GM18498 (cell line): ENCODE data around the gene RAB36.

Experiments
- ATAC-seq: cut with Tn5 transposase; IDR thresholded peaks from one replicate; pipeline ENCODE4 v1.9.1; 2021; ENCODE audit warnings: mild to moderate bottlenecking, moderate library complexity; ENCODE audit not compliant: unreplicated experiment

The RAB36 gene, protein sequence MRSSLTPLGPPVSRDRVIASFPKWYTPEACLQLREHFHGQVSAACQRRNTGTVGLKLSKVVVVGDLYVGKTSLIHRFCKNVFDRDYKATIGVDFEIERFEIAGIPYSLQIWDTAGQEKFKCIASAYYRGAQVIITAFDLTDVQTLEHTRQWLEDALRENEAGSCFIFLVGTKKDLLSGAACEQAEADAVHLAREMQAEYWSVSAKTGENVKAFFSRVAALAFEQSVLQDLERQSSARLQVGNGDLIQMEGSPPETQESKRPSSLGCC

DNA sequence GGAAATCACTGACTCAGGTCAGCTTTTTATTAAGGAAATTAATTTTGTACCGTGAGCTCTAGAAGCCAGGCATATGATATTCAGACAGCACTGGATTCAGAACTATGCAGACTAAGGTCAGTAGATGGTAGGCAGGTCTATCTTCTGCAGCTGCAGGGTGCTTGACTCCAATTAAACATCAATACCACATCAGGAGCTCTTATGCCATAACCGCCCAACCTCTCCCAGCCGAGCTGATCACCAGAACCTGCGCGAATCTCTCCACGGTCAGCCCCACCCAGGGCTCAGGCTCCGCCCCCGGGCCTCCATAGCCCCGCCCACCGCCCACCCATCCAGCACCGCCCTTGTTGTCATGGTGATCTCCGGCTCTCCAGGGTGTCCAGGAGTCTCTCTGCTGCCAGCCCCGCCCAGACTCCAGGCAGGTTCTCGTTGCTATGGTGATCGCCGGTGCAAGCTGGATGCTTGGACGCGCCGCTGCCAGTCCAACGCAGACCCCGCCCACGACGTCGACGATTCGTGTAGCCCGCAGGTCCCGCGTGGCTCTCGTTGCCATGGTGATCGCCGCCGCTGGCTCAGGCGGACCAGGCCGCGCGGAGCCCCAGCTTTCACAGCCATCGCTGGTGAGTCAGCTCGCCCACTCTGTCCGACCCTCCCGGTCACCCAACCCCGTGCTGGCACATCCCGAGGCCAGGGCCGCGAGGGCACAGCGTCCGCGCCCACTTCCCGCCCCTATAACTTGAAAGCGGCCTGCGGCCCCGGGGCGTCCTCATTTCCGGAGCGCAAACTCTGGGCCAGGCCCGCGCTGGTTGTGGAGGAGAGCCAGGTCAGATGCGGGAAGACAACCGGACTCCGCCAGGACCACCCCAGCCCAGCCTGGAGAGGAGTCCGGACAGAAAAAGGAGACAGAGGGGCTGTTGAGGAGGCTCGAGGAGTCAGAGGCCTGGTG is at the start of gene RAB36:
Gene RAB36, plus strand, starts transcription at position 546 of the 946 bp plus-strand sequence. CDS start 1,140 bp downstream, outside the sequence.
- peak; percentile 56 for ATAC-seq

DNA sequence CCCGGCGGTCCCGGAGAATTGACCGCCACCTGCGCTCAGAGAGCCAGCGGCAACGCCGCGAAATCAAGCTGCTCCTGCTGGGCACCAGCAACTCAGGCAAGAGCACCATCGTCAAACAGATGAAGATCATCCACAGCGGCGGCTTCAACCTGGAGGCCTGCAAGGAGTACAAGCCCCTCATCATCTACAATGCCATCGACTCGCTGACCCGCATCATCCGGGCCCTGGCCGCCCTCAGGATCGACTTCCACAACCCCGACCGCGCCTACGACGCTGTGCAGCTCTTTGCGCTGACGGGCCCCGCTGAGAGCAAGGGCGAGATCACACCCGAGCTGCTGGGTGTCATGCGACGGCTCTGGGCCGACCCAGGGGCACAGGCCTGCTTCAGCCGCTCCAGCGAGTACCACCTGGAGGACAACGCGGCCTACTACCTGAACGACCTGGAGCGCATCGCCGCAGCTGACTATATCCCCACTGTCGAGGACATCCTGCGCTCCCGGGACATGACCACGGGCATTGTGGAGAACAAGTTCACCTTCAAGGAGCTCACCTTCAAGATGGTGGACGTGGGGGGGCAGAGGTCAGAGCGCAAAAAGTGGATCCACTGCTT is 49.4 kb upstream of the RAB36 start:
- ATAC-seq, result no peak

DNA sequence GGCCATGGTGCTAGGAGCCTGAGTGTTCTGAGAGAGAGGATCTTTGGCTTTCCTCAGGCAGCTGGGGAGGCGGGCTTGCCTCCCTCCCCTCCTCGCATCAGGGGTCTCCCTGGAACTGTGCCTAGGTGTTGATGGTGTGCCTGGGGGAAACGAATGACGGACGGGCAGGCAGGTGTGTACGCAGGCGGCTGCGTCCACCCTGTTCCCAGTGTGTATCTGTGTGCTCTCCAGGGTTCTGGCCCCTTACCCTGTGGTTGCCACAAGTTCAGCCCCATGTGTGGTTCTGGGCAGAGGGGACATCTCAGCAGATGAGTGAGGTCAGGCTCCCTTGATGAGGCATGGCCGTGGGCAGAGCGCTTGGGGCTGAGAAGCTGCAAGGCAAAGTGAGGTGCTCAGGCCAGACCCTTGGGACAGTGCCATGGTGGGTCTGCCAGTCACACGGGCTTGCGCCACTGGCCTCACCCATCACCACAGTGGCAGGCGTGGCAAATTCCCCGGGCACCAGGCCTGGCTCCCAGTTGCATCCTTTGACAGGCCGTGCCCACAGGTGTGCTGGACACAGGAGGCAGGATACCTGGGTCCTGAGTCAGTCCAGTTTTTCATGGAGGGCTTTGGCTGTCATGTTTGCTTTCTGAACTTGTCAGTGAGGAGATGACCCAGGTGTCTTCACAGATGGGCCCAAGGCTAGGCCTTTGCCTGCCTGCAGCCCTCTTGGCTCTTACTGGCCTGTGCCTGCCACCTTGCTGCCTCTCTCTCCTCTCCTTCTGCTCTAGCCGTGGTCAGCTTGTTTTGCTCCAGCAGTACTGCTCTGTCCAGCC is 47.7 kb upstream of the RAB36 start:
- ATAC-seq, result no peak

DNA sequence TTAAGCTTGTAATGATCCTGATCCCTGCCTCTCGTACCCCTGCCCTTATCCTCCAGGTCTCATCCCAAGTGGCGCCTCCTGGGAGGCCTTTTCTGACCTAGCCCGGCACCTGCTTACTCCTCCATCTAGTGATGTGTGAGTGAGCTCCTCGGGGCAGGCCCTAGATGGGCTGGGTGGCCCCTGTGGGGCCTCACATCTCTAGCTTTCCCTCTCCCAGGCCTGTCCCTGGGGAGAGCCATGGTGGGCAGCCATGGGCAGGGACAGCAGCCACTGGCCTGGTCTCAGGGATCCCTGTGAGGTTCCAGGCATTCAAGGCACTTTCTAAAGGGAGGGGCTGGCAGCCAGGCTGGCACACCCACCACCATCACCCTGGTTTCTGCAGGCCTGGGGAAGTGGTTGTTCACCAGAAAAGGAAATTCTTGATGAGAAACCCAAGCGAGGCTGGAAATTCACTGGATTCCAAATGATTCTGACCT is 47.0 kb upstream of the RAB36 start:
- no peak for ATAC-seq

DNA sequence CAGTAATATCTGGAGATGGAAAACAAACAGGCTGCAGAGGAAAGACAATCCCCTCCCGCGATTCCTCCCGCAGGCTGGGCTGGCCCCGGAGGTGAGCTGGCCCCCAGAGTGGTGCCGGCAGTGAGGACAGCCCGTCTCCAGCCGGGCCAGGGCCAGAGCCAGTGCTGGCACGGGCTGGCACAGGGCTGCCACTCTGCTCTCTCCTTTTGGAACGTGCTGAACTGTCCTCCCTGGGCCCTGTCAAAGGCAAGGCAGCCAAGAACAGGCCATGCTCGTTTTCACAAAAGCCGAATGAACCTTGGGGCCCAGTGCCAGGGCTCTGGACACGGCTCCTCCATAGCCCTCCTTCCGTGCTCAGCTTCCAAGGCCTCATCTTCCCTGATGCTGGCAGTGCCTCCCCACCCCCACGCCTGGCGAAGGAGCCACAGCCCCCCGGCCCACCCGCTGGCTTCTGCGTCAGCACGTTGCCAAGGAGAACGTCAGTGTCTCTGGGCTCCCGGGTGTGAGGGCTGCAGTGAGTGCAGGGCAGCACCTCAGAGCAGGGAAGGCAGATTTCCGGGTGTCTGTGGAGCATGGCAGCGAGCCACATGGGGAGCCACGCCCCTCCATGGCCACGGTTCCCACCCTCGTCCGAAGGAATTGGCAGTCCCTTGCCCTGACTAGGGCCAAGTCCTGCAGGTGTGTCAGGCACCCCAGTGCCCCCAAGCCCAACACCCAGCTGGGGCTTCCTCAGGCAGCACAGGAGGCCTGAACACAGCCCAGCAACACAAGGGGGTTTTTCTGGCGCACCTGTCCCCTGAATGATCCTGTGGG is 46.4 kb upstream of the RAB36 start:
- ATAC-seq, result no peak

DNA sequence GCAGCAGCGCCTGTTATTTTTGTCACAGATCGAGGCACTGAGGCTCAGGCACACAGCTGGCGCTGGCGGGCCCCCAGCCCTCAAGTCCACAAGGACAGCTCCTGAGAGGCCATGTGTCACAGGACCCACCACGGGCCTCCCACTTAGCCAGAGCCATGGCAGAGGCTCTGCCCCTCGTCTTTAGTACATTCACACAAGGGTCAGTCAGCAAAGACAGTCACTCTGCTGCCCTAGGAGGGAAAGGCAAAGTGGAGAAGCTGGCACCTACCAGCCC is 45.8 kb upstream of the RAB36 start:
- ATAC-seq, result no peak

DNA sequence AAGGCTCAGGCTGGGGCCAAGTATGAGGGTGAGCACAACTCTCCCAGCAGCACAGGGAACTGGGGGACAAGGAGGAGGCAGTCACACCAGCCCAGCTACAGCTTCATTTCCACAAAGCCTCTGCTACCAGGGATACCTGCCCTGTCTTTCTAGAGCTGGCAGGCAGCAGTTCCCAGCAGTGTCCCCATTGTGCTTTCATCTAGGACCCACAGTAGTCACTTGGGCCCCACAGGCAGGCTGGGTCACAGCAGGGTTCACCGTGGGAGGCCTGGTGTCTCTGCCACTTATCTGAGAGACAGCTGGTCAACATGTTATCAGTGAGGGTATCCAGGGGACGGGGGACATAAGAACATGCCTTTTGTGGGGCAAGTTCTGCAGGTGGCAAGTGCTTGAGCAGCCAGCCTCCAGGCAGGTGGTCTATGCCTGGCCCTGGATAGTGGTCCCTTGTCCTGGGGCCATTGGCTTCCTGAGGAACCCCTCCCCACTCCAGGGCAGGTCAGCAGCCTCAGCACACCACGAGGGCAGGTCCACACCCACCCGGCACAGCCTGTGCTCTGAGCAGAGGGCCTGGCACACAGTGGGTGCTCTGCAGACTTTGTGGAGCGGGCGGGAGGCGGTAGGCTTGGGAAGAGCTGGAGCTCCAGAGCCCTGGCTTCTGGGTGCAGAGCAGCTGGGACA is 45.0 kb upstream of the RAB36 start:
- no peak for ATAC-seq

DNA sequence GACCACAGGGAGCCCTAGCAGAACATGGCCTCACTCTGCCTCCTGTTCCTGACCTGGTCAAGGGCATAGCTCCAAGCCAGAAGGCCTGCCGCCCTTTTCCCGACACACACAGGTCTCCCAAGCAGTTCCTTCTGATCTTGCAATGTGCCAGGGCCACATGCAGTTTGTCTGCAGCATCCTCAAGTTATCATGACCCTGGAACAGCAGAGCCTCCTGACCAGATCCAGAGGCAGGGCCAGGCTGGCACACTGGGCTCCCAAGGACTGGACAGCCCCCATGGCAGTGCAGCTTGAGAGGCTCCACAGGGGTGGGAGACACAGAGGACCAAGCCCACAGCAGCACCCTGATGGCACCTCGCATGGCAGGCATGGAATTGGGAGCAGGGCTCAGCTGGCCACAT is 43.8 kb upstream of the RAB36 start:
- no peak for ATAC-seq

DNA sequence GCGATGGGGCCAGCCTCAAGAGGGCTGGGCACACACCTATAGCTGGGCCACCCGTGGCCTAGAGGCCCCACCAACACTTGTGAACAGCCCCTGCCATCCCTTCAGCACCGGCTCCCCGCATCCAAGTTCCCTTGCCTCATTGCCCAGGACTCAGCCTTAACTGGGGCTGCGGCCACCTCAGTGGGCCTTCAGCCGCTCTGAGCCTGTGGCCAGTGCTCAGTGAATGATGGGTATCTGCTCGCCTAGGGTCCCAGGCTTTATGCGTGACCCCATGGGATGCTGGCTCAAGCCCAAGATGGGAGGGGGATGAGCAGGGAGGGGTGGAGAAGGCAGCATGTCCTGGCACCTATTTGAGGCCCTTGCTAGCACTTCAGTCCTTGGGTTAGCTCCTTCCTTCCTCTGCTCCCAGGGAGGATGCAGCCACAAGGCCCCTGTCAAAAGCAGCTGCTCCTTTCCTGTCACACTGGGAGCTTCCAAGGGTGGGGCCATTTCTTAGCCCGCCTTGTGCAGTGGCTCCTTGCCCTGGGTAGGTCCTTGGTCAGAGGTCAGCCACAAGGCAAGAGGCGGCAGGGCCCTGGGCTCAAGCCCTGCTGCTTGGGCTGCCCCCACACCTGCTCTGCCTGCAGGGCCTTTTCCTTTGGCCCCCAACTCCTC is 43.1 kb upstream of the RAB36 start:
- ATAC-seq, result no peak

DNA sequence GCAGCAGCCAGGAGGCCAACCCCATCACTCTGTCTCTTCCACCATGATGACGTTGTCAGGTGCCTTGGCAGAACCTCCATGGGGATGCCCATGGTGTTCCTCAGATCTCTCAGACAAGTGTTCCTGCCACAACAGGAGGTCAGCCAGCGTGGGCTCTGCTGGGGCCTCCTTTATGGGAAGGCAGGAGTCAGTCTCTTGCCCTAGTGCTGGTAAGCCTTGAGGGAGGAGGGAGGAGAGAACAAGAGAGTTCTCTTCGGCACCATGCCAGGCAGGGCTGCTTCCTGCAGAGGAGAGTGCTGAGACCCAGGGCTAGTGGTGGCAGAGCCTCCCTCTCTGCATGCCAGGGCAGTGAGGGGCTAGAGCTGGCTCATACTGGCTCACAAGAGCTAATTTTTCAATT is 42.5 kb upstream of the RAB36 start:
- ATAC-seq, result no peak

DNA sequence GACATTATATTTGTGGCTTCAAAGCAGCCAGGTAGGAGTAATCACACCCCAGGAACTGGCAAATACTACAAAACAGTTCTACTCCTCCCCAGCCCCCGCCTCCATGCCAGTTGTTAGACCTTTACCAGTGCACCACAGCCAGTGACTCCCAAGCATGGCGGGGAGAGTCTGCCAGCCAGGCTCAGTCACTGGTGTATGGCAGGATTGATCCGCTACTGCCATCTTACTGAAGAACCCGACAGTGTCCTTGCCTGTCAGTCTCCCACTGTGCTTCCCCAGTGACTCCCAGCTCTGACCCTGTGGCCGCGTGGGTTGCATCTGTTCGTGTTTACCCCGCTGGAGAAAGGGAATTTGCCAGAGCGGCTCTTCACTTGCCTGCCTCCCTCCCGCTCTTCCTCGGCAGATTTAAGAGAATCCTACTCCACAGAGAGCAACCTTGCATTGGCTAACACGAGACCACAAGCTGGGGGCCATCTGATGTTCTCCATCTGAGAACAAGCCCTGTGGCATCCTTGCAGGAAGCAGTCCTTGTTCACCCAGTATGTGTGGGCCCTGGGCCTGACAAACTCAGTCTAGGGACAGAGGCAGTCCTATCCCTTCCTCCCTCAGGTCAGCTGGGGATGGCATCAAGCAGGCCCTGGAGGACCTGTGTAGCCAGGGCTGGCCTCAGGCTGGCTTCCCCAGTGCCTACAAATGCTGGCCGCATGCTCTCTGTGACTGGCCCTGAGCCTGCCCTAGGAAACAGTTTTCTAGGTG is 41.9 kb upstream of the RAB36 start:
- ATAC-seq, result no peak

DNA sequence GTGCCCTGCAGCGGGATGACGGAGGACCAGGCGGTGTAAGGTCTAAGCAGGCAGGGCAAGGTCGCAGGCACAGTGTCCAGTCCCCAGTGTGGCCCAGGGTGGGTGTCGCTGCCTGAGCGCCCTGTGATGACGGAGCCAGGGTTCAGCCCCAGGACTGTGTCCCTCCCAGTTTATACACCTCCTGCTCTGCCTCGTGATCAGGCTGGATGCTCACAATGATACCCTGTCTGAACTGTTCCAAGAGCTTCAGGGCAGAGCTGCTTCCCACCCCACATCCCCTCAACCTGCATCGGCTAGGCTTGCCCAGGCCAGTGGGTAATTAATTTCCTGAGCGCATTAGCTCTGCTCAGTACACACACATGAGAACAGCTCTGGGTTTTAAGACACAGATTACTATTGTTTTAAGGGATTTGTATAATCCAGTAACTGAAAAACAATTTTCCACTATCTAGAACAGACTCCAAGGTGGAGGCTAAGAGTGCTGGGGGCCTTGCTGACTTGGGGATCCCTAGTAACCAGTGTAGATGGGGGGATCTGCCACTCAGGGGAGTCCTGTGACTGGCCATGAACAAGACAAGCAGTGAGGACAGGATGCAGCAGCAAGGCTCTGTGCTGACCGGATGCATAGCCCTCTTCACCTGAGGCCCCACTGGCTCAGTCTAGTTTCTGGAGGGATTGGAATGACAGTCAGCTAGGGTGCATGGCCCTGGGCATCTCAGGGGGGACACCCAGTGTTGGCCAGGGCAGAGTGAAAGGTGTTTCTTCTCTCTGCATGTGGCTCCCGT is 40.9 kb upstream of the RAB36 start:
- no peak for ATAC-seq

DNA sequence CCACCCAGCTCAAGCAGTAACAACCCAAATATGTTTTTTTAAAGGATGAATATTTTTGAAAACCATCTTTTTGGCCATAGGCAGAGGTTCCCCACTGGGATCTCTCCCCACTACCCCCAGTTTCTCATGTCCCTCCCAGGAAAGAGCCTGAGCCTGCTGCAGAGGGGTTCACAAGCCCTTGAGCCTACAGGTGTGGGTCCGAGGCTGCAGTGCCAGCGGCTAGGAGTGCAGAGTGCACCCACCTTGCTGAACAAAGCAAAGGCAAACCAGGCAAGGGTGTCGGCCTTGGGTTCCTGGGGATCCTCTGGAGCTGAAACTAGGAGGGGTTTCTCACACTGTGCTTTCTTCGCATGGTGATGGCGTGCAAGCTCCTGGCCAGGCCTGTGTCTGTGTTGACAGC is 40.0 kb upstream of the RAB36 start:
- no peak for ATAC-seq

DNA sequence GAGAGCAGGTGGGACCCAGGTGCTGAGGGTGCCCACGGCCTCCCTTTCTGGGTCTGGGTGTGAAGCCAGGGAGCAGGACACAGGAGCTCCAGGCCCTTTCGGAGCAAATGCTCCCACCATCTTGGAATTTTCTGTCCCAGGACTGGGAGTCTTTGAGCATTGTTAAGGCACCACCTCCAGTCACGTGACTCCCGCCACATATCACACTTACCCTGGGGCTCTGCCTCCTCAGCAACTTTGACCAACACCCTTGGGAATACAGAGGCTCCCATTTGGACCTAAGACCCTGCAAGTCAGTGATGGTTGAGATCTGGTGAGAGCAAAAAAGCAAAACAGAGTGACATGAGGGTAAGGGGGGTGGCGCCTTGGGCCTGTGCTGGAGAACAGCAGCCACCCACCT is 39.4 kb upstream of the RAB36 start:
- ATAC-seq, result no peak

DNA sequence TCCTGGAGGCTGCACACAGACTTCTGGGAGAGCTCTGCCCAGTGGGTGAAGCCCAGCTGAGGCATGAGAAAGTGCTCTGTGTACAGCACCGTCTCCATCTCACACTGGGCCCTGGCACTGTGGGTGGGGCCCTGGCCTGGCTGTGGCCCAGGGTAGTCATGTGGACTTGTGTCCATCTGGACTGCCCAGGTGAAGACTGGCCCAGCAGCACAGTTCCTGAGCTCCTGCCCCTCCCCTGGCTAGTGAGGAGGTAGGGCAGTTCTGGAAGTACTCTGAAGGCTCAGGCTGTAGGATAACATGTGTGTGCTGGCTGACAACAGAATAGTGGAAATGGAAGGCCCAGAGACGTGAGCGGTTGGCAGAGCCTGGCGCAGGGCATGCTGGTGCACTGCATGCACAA is 38.9 kb upstream of the RAB36 start:
- ATAC-seq, result no peak

DNA sequence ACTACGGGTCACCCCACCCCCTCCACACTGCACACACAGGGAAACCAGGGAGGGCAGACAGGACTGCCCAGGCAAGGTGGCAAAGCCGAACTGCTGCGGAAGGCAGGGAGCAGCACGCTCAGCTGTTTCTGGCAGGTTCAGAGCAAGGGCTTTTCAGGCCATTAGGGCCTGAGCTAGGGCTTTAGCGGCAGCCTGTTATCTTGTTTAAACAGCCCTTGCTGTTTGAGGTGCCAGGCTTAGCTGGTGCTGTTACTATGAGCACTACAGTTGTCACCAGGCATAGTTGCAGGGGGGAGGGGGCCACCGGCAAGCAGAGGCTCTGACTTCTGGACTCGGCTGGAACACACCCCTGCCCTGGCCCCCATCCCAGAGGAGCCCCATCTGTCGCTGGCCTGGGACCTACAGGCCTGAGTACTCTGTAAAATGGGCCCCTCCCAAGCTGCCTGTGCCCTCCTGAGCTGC is 38.3 kb upstream of the RAB36 start:
- no peak for ATAC-seq

DNA sequence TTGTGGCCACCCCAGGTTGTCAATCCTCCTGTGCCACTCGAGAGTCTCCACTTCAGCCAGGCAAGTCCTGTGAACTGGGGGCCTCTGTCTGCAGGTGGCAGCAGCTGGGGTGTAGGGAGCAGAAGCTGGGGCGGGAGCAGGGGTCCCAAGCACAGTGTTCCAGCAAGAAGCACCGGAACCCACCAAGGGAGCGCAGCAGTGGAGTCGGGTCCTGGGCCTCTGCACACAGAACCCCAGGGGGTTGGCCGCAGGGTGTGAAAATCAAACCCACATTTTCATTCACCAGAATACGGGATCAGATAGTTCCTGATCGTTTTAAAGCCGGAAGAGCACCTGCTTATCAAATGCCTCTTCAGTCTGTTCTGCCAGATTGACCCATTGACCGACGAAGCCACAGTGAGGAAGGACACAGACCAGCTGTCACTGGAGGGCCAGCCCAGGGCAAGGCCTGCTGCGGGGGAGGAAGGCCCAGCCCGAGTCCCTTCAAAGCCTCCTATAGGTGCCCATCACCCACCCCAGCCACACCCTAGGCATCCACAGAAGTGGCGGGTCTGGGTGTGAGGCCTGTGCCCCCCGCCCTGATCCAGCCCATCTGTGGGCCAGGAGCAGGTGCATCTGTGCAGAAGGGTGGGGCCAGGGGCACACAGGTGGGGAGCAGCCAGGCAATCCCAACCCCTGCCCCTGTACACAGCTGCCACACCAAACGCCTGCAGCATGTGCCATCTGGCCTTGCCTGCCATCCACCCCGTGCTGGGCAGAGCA is 37.6 kb upstream of the RAB36 start:
- ATAC-seq, result no peak
